D721Med (cell line): ENCODE results near the gene MAN2A1.

Experiments used
- DNase-seq: peaks from one replicate; pipeline ENCODE4 v3.0.0; 2011; ENCODE audit warnings: low spot score; ENCODE audit not compliant: insufficient read length
- FAIRE-seq: peaks from 2 replicates; lab custom pipeline; 2011; peaks lifted over from hg19 to GRCh38; lab: Jason Lieb, UNC
- TF ChIP-seq, protein P1 (sequence below): IDR thresholded peaks from 2 replicates; pipeline ENCODE4 v1.5.1; 2012; ENCODE audit warnings: mild to moderate bottlenecking, control low read depth; ENCODE audit not compliant: insufficient read depth; ENCODE audit errors: missing control alignments

MAN2A1 gene

DNA sequence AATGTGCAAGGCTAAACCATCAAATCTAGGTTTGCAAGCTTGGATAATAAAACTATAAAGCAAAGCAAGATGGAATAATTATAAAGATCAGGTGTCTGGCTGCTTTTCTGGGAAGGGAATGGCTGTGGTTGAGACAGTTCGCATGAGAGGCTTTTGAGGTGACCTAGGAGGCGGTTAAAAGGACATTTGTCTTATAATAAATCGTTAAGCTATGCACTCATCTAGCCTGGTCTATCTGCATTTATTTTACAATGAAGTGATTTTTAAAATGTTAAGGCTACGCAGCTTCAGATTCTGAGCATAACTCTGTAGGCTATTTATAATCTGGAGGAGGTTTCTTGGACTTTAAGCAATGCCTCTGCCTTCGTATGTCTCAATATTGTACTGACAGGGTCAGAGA is 29.4 kb upstream of the MAN2A1 start:
- TF ChIP-seq, protein P1, sequence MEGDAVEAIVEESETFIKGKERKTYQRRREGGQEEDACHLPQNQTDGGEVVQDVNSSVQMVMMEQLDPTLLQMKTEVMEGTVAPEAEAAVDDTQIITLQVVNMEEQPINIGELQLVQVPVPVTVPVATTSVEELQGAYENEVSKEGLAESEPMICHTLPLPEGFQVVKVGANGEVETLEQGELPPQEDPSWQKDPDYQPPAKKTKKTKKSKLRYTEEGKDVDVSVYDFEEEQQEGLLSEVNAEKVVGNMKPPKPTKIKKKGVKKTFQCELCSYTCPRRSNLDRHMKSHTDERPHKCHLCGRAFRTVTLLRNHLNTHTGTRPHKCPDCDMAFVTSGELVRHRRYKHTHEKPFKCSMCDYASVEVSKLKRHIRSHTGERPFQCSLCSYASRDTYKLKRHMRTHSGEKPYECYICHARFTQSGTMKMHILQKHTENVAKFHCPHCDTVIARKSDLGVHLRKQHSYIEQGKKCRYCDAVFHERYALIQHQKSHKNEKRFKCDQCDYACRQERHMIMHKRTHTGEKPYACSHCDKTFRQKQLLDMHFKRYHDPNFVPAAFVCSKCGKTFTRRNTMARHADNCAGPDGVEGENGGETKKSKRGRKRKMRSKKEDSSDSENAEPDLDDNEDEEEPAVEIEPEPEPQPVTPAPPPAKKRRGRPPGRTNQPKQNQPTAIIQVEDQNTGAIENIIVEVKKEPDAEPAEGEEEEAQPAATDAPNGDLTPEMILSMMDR: no peak
- FAIRE-seq (no peak), DNase-seq (no peak)

DNA sequence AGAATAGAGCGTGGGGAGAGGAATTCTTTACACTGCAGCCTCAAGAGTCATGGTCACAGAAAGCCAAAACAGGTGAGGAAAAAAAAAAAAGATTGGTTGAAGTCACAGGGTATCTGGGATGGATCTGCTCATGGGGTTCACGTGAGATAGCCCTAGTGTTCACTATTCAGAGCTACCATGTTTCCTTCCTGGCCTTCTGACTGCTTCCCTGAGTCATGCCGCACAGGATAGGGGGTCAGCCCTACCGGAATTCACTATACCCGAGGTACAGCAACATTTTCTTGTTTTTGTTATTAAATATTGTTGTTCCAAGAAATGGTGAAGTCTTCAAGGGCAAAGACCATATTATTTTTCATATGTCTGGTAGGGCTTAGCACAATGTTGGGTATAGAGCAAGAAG is 21.5 kb upstream of the MAN2A1 start:
- FAIRE-seq (no peak), DNase-seq (no peak)
- TF ChIP-seq, protein P1: no peak

DNA sequence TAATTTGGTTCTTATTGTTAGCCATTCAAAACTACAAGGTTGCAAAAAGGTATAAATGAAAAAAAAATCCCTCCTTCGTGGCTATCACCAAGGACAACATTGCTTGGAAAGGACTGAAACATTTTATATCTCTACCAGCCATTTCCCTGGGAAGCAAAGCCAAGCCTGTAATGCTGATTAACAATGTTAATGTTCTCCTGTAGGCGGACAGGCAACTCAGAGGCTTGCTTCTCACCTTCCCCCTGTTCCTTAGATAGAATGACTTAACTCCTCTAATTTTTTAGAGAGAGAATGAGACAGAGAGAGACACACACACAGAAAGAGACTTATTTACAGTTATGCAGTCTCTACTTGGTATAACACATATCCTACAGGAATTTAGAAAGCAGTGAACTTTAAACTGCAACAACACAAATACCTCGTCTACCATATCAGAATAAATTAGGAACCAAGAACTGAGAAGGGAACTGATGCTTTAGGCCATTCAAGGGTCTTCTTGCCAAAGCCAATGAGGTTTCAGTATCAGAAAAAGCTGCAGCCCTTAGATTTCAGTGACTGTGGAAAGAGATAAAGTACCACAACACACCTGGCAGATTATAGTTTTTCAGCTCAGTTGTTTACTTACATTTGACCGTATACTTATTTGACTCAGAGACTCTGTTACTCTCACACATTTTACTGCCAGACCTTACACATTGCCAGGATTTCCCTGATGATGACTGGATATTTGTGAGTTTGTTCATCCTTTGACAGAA is 20.9 kb upstream of the MAN2A1 start:
- TF ChIP-seq, protein P1: no peak
- DNase-seq (no peak), FAIRE-seq (no peak)

DNA sequence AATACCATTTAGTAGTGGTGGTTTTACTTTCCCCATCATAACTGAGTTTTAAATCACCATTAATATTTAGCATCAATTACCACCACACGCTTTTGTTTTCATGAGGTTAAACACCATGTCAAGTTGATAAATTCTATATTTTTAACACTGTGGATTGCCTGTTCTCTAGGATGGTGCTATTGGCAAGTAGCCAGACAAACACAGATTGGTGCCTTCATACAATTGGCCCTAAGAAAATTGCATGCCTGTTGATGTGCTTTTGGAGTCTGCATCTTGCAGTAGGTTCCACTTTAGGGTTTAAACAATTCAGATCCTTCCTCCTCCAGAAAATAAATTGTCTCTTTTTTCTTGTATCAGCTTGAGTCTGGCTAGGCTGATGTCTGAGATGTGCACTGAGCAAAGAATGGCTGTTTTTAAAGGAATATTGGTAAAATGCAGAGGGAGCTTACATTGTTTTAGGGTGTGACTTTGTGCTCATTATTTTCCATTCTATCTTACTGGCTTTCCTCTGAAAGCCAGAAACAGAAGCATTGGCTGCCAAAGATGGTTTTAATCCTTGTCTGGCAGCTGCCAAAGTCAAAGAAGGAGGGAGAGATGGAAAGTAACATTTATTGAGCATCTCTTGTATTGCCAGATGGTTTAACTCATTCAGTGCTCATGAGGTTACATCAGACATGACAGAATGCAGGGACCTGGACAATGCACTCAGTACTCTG is 19.6 kb upstream of the MAN2A1 start:
- TF ChIP-seq, protein P1: no peak
- FAIRE-seq: no peak
- no peak for DNase-seq

GRCh38 chr5:109671136-109671535 is 18.6 kb upstream of the MAN2A1 start:
- no peak for DNase-seq
- TF ChIP-seq, protein P1: no peak
- no peak for FAIRE-seq

DNA sequence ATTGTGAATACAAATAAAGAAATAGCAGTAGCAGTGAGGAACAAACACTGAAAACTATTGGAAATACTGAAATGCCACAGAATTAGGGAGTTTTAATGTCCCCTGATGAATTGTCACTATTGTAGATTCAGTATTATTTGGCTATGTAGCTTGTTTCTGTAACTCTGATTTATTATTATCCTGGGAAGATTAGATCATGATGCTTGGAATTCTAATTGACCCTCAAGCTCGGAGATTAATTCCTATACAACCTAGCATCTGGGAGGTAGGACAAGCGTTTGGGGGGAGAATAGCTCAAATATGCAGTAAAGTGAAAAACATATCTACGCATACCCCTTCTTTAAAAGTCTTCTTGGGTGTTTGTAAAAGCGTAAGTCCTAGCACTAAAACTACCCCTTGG is 15.1 kb upstream of the MAN2A1 start:
- TF ChIP-seq, protein P1: no peak
- FAIRE-seq (no peak), DNase-seq (no peak)

- DNase-seq (no peak), FAIRE-seq (no peak)
- TF ChIP-seq, protein P1: no peak
Observed at GRCh38 chr5:109676920-109677319, 12.8 kb upstream of the MAN2A1 start.
